GM19351 (cell line): Measurements from ENCODE around the gene GAPVD1.

Experiments
- ATAC-seq: cut with Tn5 transposase; IDR thresholded peaks from one replicate; pipeline ENCODE4 v1.9.1; 2021; ENCODE audit warnings: mild to moderate bottlenecking, moderate library complexity; ENCODE audit not compliant: unreplicated experiment

The GAPVD1 gene

GRCh38 chr9:125400725-125401716, 139.4 kb downstream of the GAPVD1 start:
- ATAC-seq: no peak

GRCh38 chr9:125404733-125405132, 143.1 kb downstream of the GAPVD1 start:
- ATAC-seq: no peak

GRCh38 chr9:125405938-125406809, 144.5 kb downstream of the GAPVD1 start:
- ATAC-seq: no peak

- ATAC-seq: no peak
Observed at GRCh38 chr9:125406810-125407087, 145.1 kb downstream of the GAPVD1 start.

- peak; percentile 19 for ATAC-seq
Observed at GRCh38 chr9:125407432-125407973, 145.9 kb downstream of the GAPVD1 start.

GRCh38 chr9:125407974-125408900, 146.6 kb downstream of the GAPVD1 start:
- ATAC-seq: peak; percentile 75

- ATAC-seq: no peak
Observed at GRCh38 chr9:125409217-125409636, 147.6 kb downstream of the GAPVD1 start.

GRCh38 chr9:125409637-125410521, 148.3 kb downstream of the GAPVD1 start:
- ATAC-seq: no peak

- no peak for ATAC-seq
Observed at GRCh38 chr9:125410522-125410894, 148.9 kb downstream of the GAPVD1 start.

- ATAC-seq: no peak
Observed at GRCh38 chr9:125411171-125411756, 149.6 kb downstream of the GAPVD1 start.

GRCh38 chr9:125412166-125412565, 150.5 kb downstream of the GAPVD1 start:
- ATAC-seq: no peak

GRCh38 chr9:125413579-125413978, 152.0 kb downstream of the GAPVD1 start:
- ATAC-seq: no peak

- ATAC-seq: no peak
Observed at GRCh38 chr9:125415583-125416460, 154.2 kb downstream of the GAPVD1 start.

- no peak for ATAC-seq
Observed at GRCh38 chr9:125416517-125416916, 154.9 kb downstream of the GAPVD1 start.
